ENCODE data around the gene VPS11.

The VPS11 gene

GRCh38 chr11:119121008-119121810, 53.6 kb downstream of the VPS11 start, which contains the start of gene HINFP:
Gene HINFP (plus strand): TSS chr11:119121580. CDS start chr11:119126945, 5,365 bp downstream.
- H3K18ac ChIP-seq (ENCODE audit: low read length), result peak within 1 kb of the TSS; percentile 90
- H3K4me3 ChIP-seq (ENCODE audit: low read length in 2 of 2), result peak within 1 kb of the TSS; percentile 63 to 91
- peak; percentile 98 for DNase-seq (ENCODE audit: low spot score)
- H3K27ac ChIP-seq (replicated peaks; ENCODE audit: low read length), result no peak within 1 kb of the TSS
- peak within 1 kb of the TSS; percentile 98 for H3K9ac ChIP-seq (ENCODE audit: low read depth, low read length, poor library complexity)
- H2BK120ac ChIP-seq (ENCODE audit: low read depth, low read length), result no peak within 1 kb of the TSS
- no peaks in the 10 kb centered on the region for H3K27me3 ChIP-seq (ENCODE audit: control insufficient read depth in 3 of 3, insufficient read depth in 3 of 3, low read depth in 1 of 3, low read length in 3 of 3)
- no peaks in the 10 kb centered on the region for H3K9me3 ChIP-seq (replicated peaks in 1 of 2; ENCODE audit: control insufficient read depth in 2 of 2, insufficient read depth in 1 of 2, low read depth in 1 of 2, low read length in 2 of 2)
- H3K79me1 ChIP-seq (ENCODE audit: low read depth, low read length), result peaks cover 6% of the 10 kb centered on the region
- peak within 1 kb of the TSS; percentile 86 for H2AFZ ChIP-seq (ENCODE audit: low read length)
- no peak within 1 kb of the TSS for H3K4ac ChIP-seq (ENCODE audit: low read length)
- H3K23ac ChIP-seq (ENCODE audit: low read depth, low read length, poor library complexity), result peak within 1 kb of the TSS; percentile 28
- peaks cover 4 to 20% of the 10 kb centered on the region in 2 donors for H3K36me3 ChIP-seq (replicated peaks in 1 of 2; ENCODE audit: control insufficient read depth in 2 of 2, insufficient read depth in 2 of 2, low read length in 2 of 2)
- H4K91ac ChIP-seq (ENCODE audit: low read depth, low read length, poor library complexity), result no peak within 1 kb of the TSS
- no peak within 1 kb of the TSS for H2BK5ac ChIP-seq (ENCODE audit: low read length)
- H4K8ac ChIP-seq (ENCODE audit: low read depth, low read length), result no peak within 1 kb of the TSS
- peaks cover 5 to 15% of the 10 kb centered on the region in 2 donors for H3K4me1 ChIP-seq (ENCODE audit: control insufficient read depth in 2 of 2, insufficient read depth in 1 of 2, low read depth in 1 of 2, low read length in 2 of 2)
- H2BK12ac ChIP-seq (ENCODE audit: low read length), result no peak within 1 kb of the TSS
- peak within 1 kb of the TSS; percentile 77 for H3K4me2 ChIP-seq (ENCODE audit: insufficient read depth, low read length, poor library complexity, severe bottlenecking)
- H2BK15ac ChIP-seq (ENCODE audit: low read length), result no peak within 1 kb of the TSS
- H2AK5ac ChIP-seq (ENCODE audit: low read depth, low read length), result no peak within 1 kb of the TSS
- no CpG with 5 or more reads among the region's 54 CpGs for WGBS, 2 donors (ENCODE audit: extremely low coverage in 2 of 2, insufficient read length in 2 of 2, insufficient replicate concordance in 1 of 2)
- no peak within 1 kb of the TSS for H3K14ac ChIP-seq (ENCODE audit: low read length)

- Histone ChIP-seq H2BK120ac (ENCODE audit: low read depth, low read length) (no peak overlapping the region), H3K4ac (ENCODE audit: low read length) (no peak overlapping the region), H2BK5ac (ENCODE audit: low read length) (no peak overlapping the region), H2BK12ac (ENCODE audit: low read length) (no peak overlapping the region), H3K23ac (ENCODE audit: low read depth, low read length, poor library complexity) (peak overlapping the region; percentile 28), H3K79me1 (ENCODE audit: low read depth, low read length) (peaks cover 6% of the 10 kb centered on the region), H3K4me2 (ENCODE audit: insufficient read depth, low read length, poor library complexity, severe bottlenecking) (peak overlapping the region; percentile 77), H3K27me3 (ENCODE audit: control insufficient read depth in 3 of 3, insufficient read depth in 3 of 3, low read depth in 1 of 3, low read length in 3 of 3) (no peaks in the 10 kb centered on the region), H3K14ac (ENCODE audit: low read length) (no peak overlapping the region), H2BK15ac (ENCODE audit: low read length) (no peak overlapping the region), H4K91ac (ENCODE audit: low read depth, low read length, poor library complexity) (no peak overlapping the region), H3K27ac (replicated peaks; ENCODE audit: low read length) (no peak overlapping the region), H3K18ac (ENCODE audit: low read length) (no peak overlapping the region), H2AK5ac (ENCODE audit: low read depth, low read length) (no peak overlapping the region), H3K4me3 (ENCODE audit: low read length in 2 of 2) (peak overlapping the region; percentile 63 to 91), H2AFZ (ENCODE audit: low read length) (peak overlapping the region; percentile 86), H3K36me3 (replicated peaks in 1 of 2; ENCODE audit: control insufficient read depth in 2 of 2, insufficient read depth in 2 of 2, low read length in 2 of 2) (peaks cover 4 to 26% of the 10 kb centered on the region in 2 donors), H3K9me3 (replicated peaks in 1 of 2; ENCODE audit: control insufficient read depth in 2 of 2, insufficient read depth in 1 of 2, low read depth in 1 of 2, low read length in 2 of 2) (no peaks in the 10 kb centered on the region), H4K8ac (ENCODE audit: low read depth, low read length) (no peak overlapping the region), H3K4me1 (ENCODE audit: control insufficient read depth in 2 of 2, insufficient read depth in 1 of 2, low read depth in 1 of 2, low read length in 2 of 2) (peaks cover 5 to 15% of the 10 kb centered on the region in 2 donors), H3K9ac (ENCODE audit: low read depth, low read length, poor library complexity) (peak overlapping the region; percentile 98)
- no peak for DNase-seq (ENCODE audit: low spot score)
- WGBS, 2 donors (ENCODE audit: extremely low coverage in 2 of 2, insufficient read length in 2 of 2, insufficient replicate concordance in 1 of 2), result no CpG with 5 or more reads among the region's 20 CpGs
Observed at GRCh38 chr11:119121811-119122124, 54.1 kb downstream of the VPS11 start.

- Histone ChIP-seq H2BK120ac (ENCODE audit: low read depth, low read length) (no peak overlapping the region), H3K18ac (ENCODE audit: low read length) (no peak overlapping the region), H3K9ac (ENCODE audit: low read depth, low read length, poor library complexity) (no peak overlapping the region), H4K91ac (ENCODE audit: low read depth, low read length, poor library complexity) (no peak overlapping the region), H3K27ac (replicated peaks; ENCODE audit: low read length) (no peak overlapping the region), H3K36me3 (replicated peaks in 1 of 2; ENCODE audit: control insufficient read depth in 2 of 2, insufficient read depth in 2 of 2, low read length in 2 of 2) (peaks cover 13 to 56% of the 10 kb centered on the region in 2 donors), H3K4ac (ENCODE audit: low read length) (no peak overlapping the region), H2AFZ (ENCODE audit: low read length) (no peak overlapping the region), H3K4me3 (ENCODE audit: low read length in 2 of 2) (no peak overlapping the region), H2BK5ac (ENCODE audit: low read length) (no peak overlapping the region), H3K14ac (ENCODE audit: low read length) (no peak overlapping the region), H3K9me3 (replicated peaks in 1 of 2; ENCODE audit: control insufficient read depth in 2 of 2, insufficient read depth in 1 of 2, low read depth in 1 of 2, low read length in 2 of 2) (no peaks in the 10 kb centered on the region), H2AK5ac (ENCODE audit: low read depth, low read length) (no peak overlapping the region), H3K23ac (ENCODE audit: low read depth, low read length, poor library complexity) (no peak overlapping the region), H3K27me3 (ENCODE audit: control insufficient read depth in 3 of 3, insufficient read depth in 3 of 3, low read depth in 1 of 3, low read length in 3 of 3) (no peaks in the 10 kb centered on the region), H2BK12ac (ENCODE audit: low read length) (no peak overlapping the region), H3K4me2 (ENCODE audit: insufficient read depth, low read length, poor library complexity, severe bottlenecking) (no peak overlapping the region), H4K8ac (ENCODE audit: low read depth, low read length) (no peak overlapping the region), H2BK15ac (ENCODE audit: low read length) (no peak overlapping the region), H3K79me1 (ENCODE audit: low read depth, low read length) (peaks cover 6% of the 10 kb centered on the region), H3K4me1 (ENCODE audit: control insufficient read depth in 2 of 2, insufficient read depth in 1 of 2, low read depth in 1 of 2, low read length in 2 of 2) (peaks cover 6 to 9% of the 10 kb centered on the region in 2 donors)
- no peak for DNase-seq (ENCODE audit: low spot score)
- no CpG with 5 or more reads among the region's 6 CpGs for WGBS, 2 donors (ENCODE audit: extremely low coverage in 2 of 2, insufficient read length in 2 of 2, insufficient replicate concordance in 1 of 2)
Observed at GRCh38 chr11:119125821-119126220, 58.2 kb downstream of the VPS11 start.

GRCh38 chr11:119126675-119127268, 59.2 kb downstream of the VPS11 start:
- H2BK120ac ChIP-seq (ENCODE audit: low read depth, low read length), result no peak overlapping the region
- H2BK15ac ChIP-seq (ENCODE audit: low read length), result no peak overlapping the region
- no CpG with 5 or more reads among the region's 5 CpGs for WGBS, 2 donors (ENCODE audit: extremely low coverage in 2 of 2, insufficient read length in 2 of 2, insufficient replicate concordance in 1 of 2)
- no peak overlapping the region for H3K18ac ChIP-seq (ENCODE audit: low read length)
- H3K4me3 ChIP-seq (ENCODE audit: low read length in 2 of 2), result no peak overlapping the region
- H4K91ac ChIP-seq (ENCODE audit: low read depth, low read length, poor library complexity), result no peak overlapping the region
- no peak overlapping the region for H2BK5ac ChIP-seq (ENCODE audit: low read length)
- H3K4me2 ChIP-seq (ENCODE audit: insufficient read depth, low read length, poor library complexity, severe bottlenecking), result no peak overlapping the region
- H2AFZ ChIP-seq (ENCODE audit: low read length), result no peak overlapping the region
- DNase-seq (ENCODE audit: low spot score), result no peak
- H3K27ac ChIP-seq (replicated peaks; ENCODE audit: low read length), result no peak overlapping the region
- H3K14ac ChIP-seq (ENCODE audit: low read length), result no peak overlapping the region
- H2BK12ac ChIP-seq (ENCODE audit: low read length), result no peak overlapping the region
- no peak overlapping the region for H3K9ac ChIP-seq (ENCODE audit: low read depth, low read length, poor library complexity)
- H2AK5ac ChIP-seq (ENCODE audit: low read depth, low read length), result no peak overlapping the region
- H3K23ac ChIP-seq (ENCODE audit: low read depth, low read length, poor library complexity), result no peak overlapping the region
- H3K36me3 ChIP-seq (replicated peaks in 1 of 2; ENCODE audit: control insufficient read depth in 2 of 2, insufficient read depth in 2 of 2, low read length in 2 of 2), result peaks cover 17 to 66% of the 10 kb centered on the region in 2 donors
- peaks cover 6 to 9% of the 10 kb centered on the region in 2 donors for H3K4me1 ChIP-seq (ENCODE audit: control insufficient read depth in 2 of 2, insufficient read depth in 1 of 2, low read depth in 1 of 2, low read length in 2 of 2)
- peaks cover 6% of the 10 kb centered on the region for H3K79me1 ChIP-seq (ENCODE audit: low read depth, low read length)
- no peak overlapping the region for H3K4ac ChIP-seq (ENCODE audit: low read length)
- no peak overlapping the region for H4K8ac ChIP-seq (ENCODE audit: low read depth, low read length)
- H3K9me3 ChIP-seq (replicated peaks in 1 of 2; ENCODE audit: control insufficient read depth in 2 of 2, insufficient read depth in 1 of 2, low read depth in 1 of 2, low read length in 2 of 2), result no peaks in the 10 kb centered on the region
- no peaks in the 10 kb centered on the region for H3K27me3 ChIP-seq (ENCODE audit: control insufficient read depth in 3 of 3, insufficient read depth in 3 of 3, low read depth in 1 of 3, low read length in 3 of 3)
